GM23338 (cell line): Measurements from ENCODE around the gene PCDHGA7. TPM values are rescaled to one million over a fixed set of nuclear protein-coding genes. Genes with fewer than 3 reads are reported as not detected.
A peak's percentile ranks its signal among the peaks of the same experiment; 100 is the strongest.

Source experiments
- ATAC-seq: fragments of 200-7000 bp; cut with Tn5 transposase; 3 replicates; pipeline ENCODE4 v1.9.1; 2020
- DNase-seq: peaks from one replicate; pipeline ENCODE4 v3.0.0-alpha.2; 2015; ENCODE audit warnings: low spot score
- H2AFZ ChIP-seq: fragments of 200-600 bp; sonication (generic); 2 replicates; pipeline ENCODE4 v1.8.0; 2016; ENCODE audit warnings: antibody characterized with exemption, mild to moderate bottlenecking, moderate library complexity
- H3F3A ChIP-seq: fragments of 200-600 bp; sonication (generic); replicated peaks from 2 replicates; pipeline ENCODE4 v1.8.0; 2017; ENCODE audit warnings: antibody characterized with exemption, mixed run types, low read depth
- H3K27ac ChIP-seq: fragments of 200-600 bp; sonication (generic); 2 replicates; pipeline ENCODE4 v1.6.1; 2016; ENCODE audit warnings: low read depth
- H3K27me3 ChIP-seq: fragments of 200-600 bp; sonication (generic); 2 replicates; pipeline ENCODE4 v1.8.0; 2016; ENCODE audit warnings: mild to moderate bottlenecking, mixed run types, moderate library complexity; ENCODE audit not compliant: insufficient read depth
- H3K36me3 ChIP-seq: fragments of 200-600 bp; sonication (generic); 2 replicates; pipeline ENCODE4 v1.8.0; 2016; ENCODE audit warnings: mild to moderate bottlenecking; ENCODE audit not compliant: insufficient read depth
- H3K4me1 ChIP-seq: fragments of 200-600 bp; sonication (generic); 2 replicates; pipeline ENCODE4 v1.8.0; 2016; ENCODE audit warnings: mild to moderate bottlenecking, moderate library complexity; ENCODE audit not compliant: insufficient read depth
- H3K4me2 ChIP-seq: fragments of 200-600 bp; sonication (generic); 2 replicates; pipeline ENCODE4 v1.7.1; 2017; ENCODE audit warnings: mixed run types
- H3K4me3 ChIP-seq: fragments of 200-600 bp; sonication (generic); 2 replicates; pipeline ENCODE4 v1.6.1; 2016; ENCODE audit warnings: mixed run types
- H3K79me2 ChIP-seq: fragments of 200-600 bp; sonication (generic); replicated peaks from 2 replicates; pipeline ENCODE4 v1.8.0; 2017; ENCODE audit warnings: mild to moderate bottlenecking; ENCODE audit not compliant: insufficient read depth
- H3K9me2 ChIP-seq: fragments of 200-600 bp; sonication (generic); 2 replicates; pipeline ENCODE4 v1.8.0; 2017; ENCODE audit not compliant: insufficient read depth
- H4K20me1 ChIP-seq: fragments of 200-600 bp; sonication (generic); replicated peaks from 2 replicates; pipeline ENCODE4 v1.8.0; 2017; ENCODE audit warnings: mild to moderate bottlenecking; ENCODE audit not compliant: insufficient read depth
- H3K27ac Mint-ChIP-seq: 2 replicates; pipeline ENCODE4 v1.8.0; 2020; ENCODE audit warnings: inconsistent platforms, mild to moderate bottlenecking, moderate library complexity, mixed read lengths
- H3K27me3 Mint-ChIP-seq: 3 replicates; pipeline ENCODE4 v1.8.0; 2022; ENCODE audit warnings: low read depth, mild to moderate bottlenecking, moderate library complexity, mixed read lengths, inconsistent platforms; ENCODE audit not compliant: insufficient read depth, poor library complexity
- H3K36me3 Mint-ChIP-seq: 3 replicates; pipeline ENCODE4 v1.8.0; 2021; ENCODE audit warnings: low read depth, mild to moderate bottlenecking, inconsistent platforms, moderate library complexity, mixed read lengths
- H3K4me1 Mint-ChIP-seq: 3 replicates; pipeline ENCODE4 v1.8.0; 2020; ENCODE audit warnings: mild to moderate bottlenecking, inconsistent platforms, mixed read lengths
- H3K4me3 Mint-ChIP-seq: 3 replicates; pipeline ENCODE4 v1.8.0; 2021; ENCODE audit warnings: moderate library complexity, mild to moderate bottlenecking, inconsistent platforms, mixed read lengths
- H3K9me3 Mint-ChIP-seq: 3 replicates; pipeline ENCODE4 v1.8.0; 2020; ENCODE audit warnings: moderate library complexity, mild to moderate bottlenecking, inconsistent platforms, mixed read lengths
- CREB1 ChIP-seq: fragments of 250-450 bp; sonication (Bioruptor Pico); IDR thresholded peaks from 2 replicates; pipeline ENCODE4 v1.5.0; 2020; ENCODE audit warnings: low read depth, mild to moderate bottlenecking, moderate library complexity
- EZH2 ChIP-seq: fragments of 200-600 bp; sonication (generic); IDR thresholded peaks from one replicate; pipeline ENCODE4 v1.8.0; 2017; ENCODE audit warnings: antibody characterized with exemption, mild to moderate bottlenecking, low read depth; ENCODE audit not compliant: unreplicated experiment
- EZH2phosphoT487 ChIP-seq: fragments of 200-600 bp; sonication (generic); IDR thresholded peaks from one replicate; pipeline ENCODE4 v1.8.1; 2018; ENCODE audit warnings: antibody characterized with exemption; ENCODE audit not compliant: unreplicated experiment
- JUNB ChIP-seq: IDR thresholded peaks from one replicate; pipeline ENCODE4 v1.6.1; 2016; ENCODE audit warnings: antibody characterized with exemption; ENCODE audit not compliant: unreplicated experiment
- NANOG ChIP-seq: IDR thresholded peaks from 2 replicates; pipeline ENCODE4 v1.6.1; 2016; ENCODE audit warnings: antibody characterized with exemption, borderline replicate concordance
- STAT1 ChIP-seq: IDR thresholded peaks from one replicate; pipeline ENCODE4 v1.6.1; 2016; ENCODE audit warnings: antibody characterized with exemption; ENCODE audit not compliant: unreplicated experiment
- ZNF331 ChIP-seq: fragments of 250-450 bp; sonication (Bioruptor Pico); IDR thresholded peaks from 2 replicates; pipeline ENCODE4 v1.5.0; 2020; ENCODE audit warnings: low read depth, mild to moderate bottlenecking, moderate library complexity
- polyA plus RNA-seq: library from polyadenylated mRNA; unstranded; fragments of >200 nt; fragmentation: Nextera tagmentation; extraction: Ambion mirVana; gene quantifications from 2 replicates; pipeline ENCODE4 v1.2.1, GENCODE V29; 2016
- total RNA-seq: library from RNA; depleted of rRNA; stranded (reverse); fragments of >200 nt; shearing (Covaris generic); gene quantifications from 2 replicates; pipeline ENCODE4 v1.2.3, GENCODE V29; 2014
- TF ChIP-seq, protein P1 (sequence below), 2 experiments: fragments of 200-600 bp in 1 of 2; sonication (generic) in 1 of 2; conservative IDR thresholded peaks; 2 replicates each; pipeline versions ENCODE4 v1.5.1 to v1.6.1; 2016 to 2017; ENCODE audit warnings: antibody characterized with exemption in 2 of 2, low read depth in 2 of 2, mild to moderate bottlenecking in 2 of 2, moderate library complexity in 1 of 2
- TF ChIP-seq, protein P2 (sequence below): fragments of 250-450 bp; sonication (Bioruptor Pico); IDR thresholded peaks from 2 replicates; pipeline ENCODE4 v1.5.0; 2020; ENCODE audit warnings: mild to moderate bottlenecking, moderate library complexity

Gene PCDHGA7
- total and polyA plus RNA-seq, 2 experiments from 2014 or later: 0.44 to 4.4 TPM

DNA sequence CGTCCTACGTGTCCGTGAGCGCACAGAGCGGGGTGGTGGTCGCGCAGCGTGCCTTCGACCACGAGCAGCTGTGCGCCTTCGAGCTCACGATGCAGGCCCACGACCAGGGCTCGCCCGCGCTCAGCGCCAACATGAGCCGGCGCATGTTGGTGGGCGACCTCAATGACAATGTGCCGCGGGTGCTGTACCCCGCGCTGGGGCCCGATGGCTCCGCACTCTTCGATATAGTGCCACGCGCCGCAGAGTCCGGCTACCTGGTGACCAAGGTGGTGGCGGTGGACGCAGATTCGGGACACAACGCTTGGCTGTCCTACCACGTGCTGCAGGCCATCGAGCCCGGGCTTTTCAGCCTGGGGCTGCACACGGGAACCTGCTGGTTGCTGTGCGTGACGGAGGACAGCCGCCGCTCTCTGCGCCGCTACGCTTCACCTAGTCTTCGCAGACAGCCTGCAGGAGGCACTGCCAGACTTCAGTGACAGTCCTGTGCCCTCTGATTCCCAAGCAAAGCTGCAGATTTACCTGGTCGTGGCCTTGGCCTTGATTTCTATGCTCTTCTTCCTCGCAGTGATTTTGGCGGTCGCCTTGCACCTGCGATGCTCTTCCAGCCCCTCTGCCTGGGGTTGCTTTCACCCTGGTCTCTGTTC lies 45.4 kb downstream of the PCDHGA7 start:
- H3K9me2 ChIP-seq: no peaks in the 10 kb centered on the region
- no peaks in the 10 kb centered on the region for H3F3A ChIP-seq
- H3K4me2 ChIP-seq: no peak overlapping the region
- TF ChIP-seq ZNF331 (CRISPR knock-in tag) (no peak), JUNB (no peak), EZH2 (no peak), STAT1 (no peak), CREB1 (no peak)
- TF ChIP-seq, protein P1, sequence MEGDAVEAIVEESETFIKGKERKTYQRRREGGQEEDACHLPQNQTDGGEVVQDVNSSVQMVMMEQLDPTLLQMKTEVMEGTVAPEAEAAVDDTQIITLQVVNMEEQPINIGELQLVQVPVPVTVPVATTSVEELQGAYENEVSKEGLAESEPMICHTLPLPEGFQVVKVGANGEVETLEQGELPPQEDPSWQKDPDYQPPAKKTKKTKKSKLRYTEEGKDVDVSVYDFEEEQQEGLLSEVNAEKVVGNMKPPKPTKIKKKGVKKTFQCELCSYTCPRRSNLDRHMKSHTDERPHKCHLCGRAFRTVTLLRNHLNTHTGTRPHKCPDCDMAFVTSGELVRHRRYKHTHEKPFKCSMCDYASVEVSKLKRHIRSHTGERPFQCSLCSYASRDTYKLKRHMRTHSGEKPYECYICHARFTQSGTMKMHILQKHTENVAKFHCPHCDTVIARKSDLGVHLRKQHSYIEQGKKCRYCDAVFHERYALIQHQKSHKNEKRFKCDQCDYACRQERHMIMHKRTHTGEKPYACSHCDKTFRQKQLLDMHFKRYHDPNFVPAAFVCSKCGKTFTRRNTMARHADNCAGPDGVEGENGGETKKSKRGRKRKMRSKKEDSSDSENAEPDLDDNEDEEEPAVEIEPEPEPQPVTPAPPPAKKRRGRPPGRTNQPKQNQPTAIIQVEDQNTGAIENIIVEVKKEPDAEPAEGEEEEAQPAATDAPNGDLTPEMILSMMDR (conservative IDR thresholded peaks at IDR 0.05; ENCODE audit: low read depth in 2 of 2): peak; percentile 13 to 63; a peak in 2 of 4 replicates
- no peaks in the 10 kb centered on the region; the same call in 2 of the 3 replicates for H3K4me1 Mint-ChIP-seq
- DNase-seq (peak; percentile 47), ATAC-seq (no peak)
- H3K36me3 ChIP-seq: peaks cover 8% of the 10 kb centered on the region; the same call in 1 of the 2 replicates
- no peaks in the 10 kb centered on the region for H3K4me1 ChIP-seq
- H4K20me1 ChIP-seq: no peaks in the 10 kb centered on the region
- H3K79me2 ChIP-seq: no peaks in the 10 kb centered on the region; the same call in 1 of the 2 replicates
- no peak overlapping the region for H3K4me3 ChIP-seq
- H3K36me3 Mint-ChIP-seq: peaks cover 81% of the 10 kb centered on the region
- no peak overlapping the region for H3K27ac ChIP-seq
- no peak overlapping the region for H2AFZ ChIP-seq
- no peak overlapping the region; the same call in 2 of the 3 replicates for H3K4me3 Mint-ChIP-seq
- peaks cover 8% of the 10 kb centered on the region for H3K27me3 Mint-ChIP-seq
- H3K27me3 ChIP-seq: no peaks in the 10 kb centered on the region
- peaks cover 79% of the 10 kb centered on the region for H3K9me3 Mint-ChIP-seq
- no peak overlapping the region for H3K27ac Mint-ChIP-seq

DNA sequence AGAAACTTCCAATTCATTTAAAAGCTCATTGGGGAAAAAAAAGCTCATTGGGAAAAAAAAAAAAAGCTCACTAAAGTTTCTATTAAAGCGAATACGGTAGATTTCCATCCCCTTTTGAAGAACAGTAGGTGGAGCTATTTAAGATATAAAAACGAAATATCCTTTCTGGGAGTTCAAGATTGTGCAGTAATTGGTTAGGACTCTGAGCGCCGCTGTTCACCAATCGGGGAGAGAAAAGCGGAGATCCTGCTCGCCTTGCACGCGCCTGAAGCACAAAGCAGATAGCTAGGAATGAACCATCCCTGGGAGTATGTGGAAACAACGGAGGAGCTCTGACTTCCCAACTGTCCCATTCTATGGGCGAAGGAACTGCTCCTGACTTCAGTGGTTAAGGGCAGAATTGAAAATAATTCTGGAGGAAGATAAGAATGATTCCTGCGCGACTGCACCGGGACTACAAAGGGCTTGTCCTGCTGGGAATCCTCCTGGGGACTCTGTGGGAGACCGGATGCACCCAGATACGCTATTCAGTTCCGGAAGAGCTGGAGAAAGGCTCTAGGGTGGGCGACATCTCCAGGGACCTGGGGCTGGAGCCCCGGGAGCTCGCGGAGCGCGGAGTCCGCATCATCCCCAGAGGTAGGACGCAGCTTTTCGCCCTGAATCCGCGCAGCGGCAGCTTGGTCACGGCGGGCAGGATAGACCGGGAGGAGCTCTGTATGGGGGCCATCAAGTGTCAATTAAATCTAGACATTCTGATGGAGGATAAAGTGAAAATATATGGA lies 48.0 kb downstream of the PCDHGA7 start, which contains the start of gene PCDHGA12:
TSS of gene PCDHGA12 (plus strand) at position 176 of the 782 bp plus-strand sequence. CDS start at position 429, 253 bp downstream.
- no peak within 1 kb of the TSS for H3K27ac Mint-ChIP-seq
- H3K27ac ChIP-seq: no peak within 1 kb of the TSS
- DNase-seq (peak; percentile 42), ATAC-seq (no peak)
- H3K4me3 Mint-ChIP-seq: no peak within 1 kb of the TSS
- H2AFZ ChIP-seq: no peak within 1 kb of the TSS
- H3K9me2 ChIP-seq: no peaks in the 10 kb centered on the region
- H3K27me3 Mint-ChIP-seq: peaks cover 8% of the 10 kb centered on the region
- no peaks in the 10 kb centered on the region for H3F3A ChIP-seq
- H3K4me2 ChIP-seq: no peak within 1 kb of the TSS
- H4K20me1 ChIP-seq: no peaks in the 10 kb centered on the region
- H3K4me3 ChIP-seq: no peak within 1 kb of the TSS
- no peaks in the 10 kb centered on the region for H3K79me2 ChIP-seq
- H3K4me1 ChIP-seq: no peaks in the 10 kb centered on the region
- peaks cover 82% of the 10 kb centered on the region for H3K9me3 Mint-ChIP-seq
- no peaks in the 10 kb centered on the region for H3K27me3 ChIP-seq
- peaks cover 76% of the 10 kb centered on the region for H3K36me3 Mint-ChIP-seq
- H3K36me3 ChIP-seq: peaks cover 8% of the 10 kb centered on the region; the same call in 1 of the 2 replicates
- H3K4me1 Mint-ChIP-seq: no peaks in the 10 kb centered on the region; the same call in 2 of the 3 replicates
- TF ChIP-seq, protein P2, sequence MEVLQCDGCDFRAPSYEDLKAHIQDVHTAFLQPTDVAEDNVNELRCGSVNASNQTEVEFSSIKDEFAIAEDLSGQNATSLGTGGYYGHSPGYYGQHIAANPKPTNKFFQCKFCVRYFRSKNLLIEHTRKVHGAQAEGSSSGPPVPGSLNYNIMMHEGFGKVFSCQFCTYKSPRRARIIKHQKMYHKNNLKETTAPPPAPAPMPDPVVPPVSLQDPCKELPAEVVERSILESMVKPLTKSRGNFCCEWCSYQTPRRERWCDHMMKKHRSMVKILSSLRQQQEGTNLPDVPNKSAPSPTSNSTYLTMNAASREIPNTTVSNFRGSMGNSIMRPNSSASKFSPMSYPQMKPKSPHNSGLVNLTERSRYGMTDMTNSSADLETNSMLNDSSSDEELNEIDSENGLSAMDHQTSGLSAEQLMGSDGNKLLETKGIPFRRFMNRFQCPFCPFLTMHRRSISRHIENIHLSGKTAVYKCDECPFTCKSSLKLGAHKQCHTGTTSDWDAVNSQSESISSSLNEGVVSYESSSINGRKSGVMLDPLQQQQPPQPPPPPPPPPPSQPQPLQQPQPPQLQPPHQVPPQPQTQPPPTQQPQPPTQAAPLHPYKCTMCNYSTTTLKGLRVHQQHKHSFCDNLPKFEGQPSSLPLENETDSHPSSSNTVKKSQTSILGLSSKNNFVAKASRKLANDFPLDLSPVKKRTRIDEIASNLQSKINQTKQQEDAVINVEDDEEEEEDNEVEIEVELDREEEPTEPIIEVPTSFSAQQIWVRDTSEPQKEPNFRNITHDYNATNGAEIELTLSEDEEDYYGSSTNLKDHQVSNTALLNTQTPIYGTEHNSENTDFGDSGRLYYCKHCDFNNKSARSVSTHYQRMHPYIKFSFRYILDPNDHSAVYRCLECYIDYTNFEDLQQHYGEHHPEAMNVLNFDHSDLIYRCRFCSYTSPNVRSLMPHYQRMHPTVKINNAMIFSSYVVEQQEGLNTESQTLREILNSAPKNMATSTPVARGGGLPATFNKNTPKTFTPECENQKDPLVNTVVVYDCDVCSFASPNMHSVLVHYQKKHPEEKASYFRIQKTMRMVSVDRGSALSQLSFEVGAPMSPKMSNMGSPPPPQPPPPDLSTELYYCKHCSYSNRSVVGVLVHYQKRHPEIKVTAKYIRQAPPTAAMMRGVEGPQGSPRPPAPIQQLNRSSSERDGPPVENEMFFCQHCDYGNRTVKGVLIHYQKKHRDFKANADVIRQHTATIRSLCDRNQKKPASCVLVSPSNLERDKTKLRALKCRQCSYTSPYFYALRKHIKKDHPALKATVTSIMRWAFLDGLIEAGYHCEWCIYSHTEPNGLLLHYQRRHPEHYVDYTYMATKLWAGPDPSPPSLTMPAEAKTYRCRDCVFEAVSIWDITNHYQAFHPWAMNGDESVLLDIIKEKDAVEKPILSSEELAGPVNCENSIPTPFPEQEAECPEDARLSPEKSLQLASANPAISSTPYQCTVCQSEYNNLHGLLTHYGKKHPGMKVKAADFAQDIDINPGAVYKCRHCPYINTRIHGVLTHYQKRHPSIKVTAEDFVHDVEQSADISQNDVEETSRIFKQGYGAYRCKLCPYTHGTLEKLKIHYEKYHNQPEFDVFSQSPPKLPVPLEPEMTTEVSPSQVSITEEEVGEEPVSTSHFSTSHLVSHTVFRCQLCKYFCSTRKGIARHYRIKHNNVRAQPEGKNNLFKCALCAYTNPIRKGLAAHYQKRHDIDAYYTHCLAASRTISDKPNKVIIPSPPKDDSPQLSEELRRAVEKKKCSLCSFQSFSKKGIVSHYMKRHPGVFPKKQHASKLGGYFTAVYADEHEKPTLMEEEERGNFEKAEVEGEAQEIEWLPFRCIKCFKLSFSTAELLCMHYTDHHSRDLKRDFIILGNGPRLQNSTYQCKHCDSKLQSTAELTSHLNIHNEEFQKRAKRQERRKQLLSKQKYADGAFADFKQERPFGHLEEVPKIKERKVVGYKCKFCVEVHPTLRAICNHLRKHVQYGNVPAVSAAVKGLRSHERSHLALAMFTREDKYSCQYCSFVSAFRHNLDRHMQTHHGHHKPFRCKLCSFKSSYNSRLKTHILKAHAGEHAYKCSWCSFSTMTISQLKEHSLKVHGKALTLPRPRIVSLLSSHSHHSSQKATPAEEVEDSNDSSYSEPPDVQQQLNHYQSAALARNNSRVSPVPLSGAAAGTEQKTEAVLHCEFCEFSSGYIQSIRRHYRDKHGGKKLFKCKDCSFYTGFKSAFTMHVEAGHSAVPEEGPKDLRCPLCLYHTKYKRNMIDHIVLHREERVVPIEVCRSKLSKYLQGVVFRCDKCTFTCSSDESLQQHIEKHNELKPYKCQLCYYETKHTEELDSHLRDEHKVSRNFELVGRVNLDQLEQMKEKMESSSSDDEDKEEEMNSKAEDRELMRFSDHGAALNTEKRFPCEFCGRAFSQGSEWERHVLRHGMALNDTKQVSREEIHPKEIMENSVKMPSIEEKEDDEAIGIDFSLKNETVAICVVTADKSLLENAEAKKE (CRISPR knock-in tag): no peak
- no peak for TF ChIP-seq EZH2
- no peak for TF ChIP-seq EZH2phosphoT487
- TF ChIP-seq, protein P1 (conservative IDR thresholded peaks at IDR 0.05; ENCODE audit: low read depth in 2 of 2): peak; percentile 34 to 44; a peak in 3 of 4 replicates
- no peak for TF ChIP-seq STAT1
- TF ChIP-seq NANOG: no peak
